Gastrocnemius medialis (tissue), 4 donors: ENCODE measurements around the gene CLEC20A.

Source experiments
- POLR2A ChIP-seq, 2 donors: fragments of 450-650 bp; IDR thresholded peaks; one replicate each; pipeline ENCODE4 v1.6.1; 2017; ENCODE audit warnings: antibody characterized with exemption in 2 of 2, mild to moderate bottlenecking in 2 of 2, moderate library complexity in 2 of 2
- TF ChIP-seq, protein P1 (sequence below), 5 experiments: fragments of 450-650 bp in 3 of 5; fragments of 200-600 bp in 2 of 5; sonication (generic) in 2 of 5; IDR thresholded peaks in 4 of 5; conservative IDR thresholded peaks in 1 of 5; 1 replicate in 4 of 5; 2 replicates in 1 of 5; pipeline ENCODE4 v1.5.1; 2016 to 2019; ENCODE audit warnings: antibody characterized with exemption in 5 of 5, mild to moderate bottlenecking in 3 of 5, moderate library complexity in 3 of 5

DNA sequence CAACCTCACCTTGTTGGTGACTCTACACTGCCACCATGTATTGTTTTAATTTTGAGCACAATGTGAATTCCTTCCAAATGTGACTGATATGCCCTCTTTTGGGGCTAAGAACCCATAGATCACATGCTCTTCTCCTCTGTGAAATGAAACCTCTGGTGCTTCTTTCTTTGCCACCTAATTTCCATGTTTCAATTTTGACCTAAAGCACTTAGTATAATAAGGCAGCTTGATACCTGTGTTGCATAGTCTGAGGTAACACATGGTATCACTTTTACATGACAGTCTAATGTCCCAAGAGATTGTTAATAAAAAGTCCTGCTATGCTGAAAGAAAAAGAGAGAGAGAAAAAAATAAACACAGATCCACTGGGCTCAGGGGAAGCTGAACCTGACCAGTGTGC, 24.2 kb downstream of the CLEC20A start:
- TF ChIP-seq, protein P1, sequence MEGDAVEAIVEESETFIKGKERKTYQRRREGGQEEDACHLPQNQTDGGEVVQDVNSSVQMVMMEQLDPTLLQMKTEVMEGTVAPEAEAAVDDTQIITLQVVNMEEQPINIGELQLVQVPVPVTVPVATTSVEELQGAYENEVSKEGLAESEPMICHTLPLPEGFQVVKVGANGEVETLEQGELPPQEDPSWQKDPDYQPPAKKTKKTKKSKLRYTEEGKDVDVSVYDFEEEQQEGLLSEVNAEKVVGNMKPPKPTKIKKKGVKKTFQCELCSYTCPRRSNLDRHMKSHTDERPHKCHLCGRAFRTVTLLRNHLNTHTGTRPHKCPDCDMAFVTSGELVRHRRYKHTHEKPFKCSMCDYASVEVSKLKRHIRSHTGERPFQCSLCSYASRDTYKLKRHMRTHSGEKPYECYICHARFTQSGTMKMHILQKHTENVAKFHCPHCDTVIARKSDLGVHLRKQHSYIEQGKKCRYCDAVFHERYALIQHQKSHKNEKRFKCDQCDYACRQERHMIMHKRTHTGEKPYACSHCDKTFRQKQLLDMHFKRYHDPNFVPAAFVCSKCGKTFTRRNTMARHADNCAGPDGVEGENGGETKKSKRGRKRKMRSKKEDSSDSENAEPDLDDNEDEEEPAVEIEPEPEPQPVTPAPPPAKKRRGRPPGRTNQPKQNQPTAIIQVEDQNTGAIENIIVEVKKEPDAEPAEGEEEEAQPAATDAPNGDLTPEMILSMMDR (IDR thresholded peaks at IDR 0.05 in 4 of 5, conservative IDR thresholded peaks at IDR 0.05 in 1 of 5): no peak
- no peak for TF ChIP-seq POLR2A (IDR thresholded peaks at IDR 0.05)
